ENCODE data around the gene CYP2W1. TPM values are rescaled to one million over a fixed set of nuclear protein-coding genes. Genes with fewer than 3 reads are reported as not detected.

Gene CYP2W1
- total RNA-seq, 1 experiment from 2014 or later, result not detected

- TF ChIP-seq ZNF532 (CRISPR knock-in tag; IDR thresholded peaks at IDR 0.05; ENCODE audit: borderline replicate concordance) (no peak), ZNF232 (CRISPR knock-in tag; IDR thresholded peaks at IDR 0.05) (no peak), ERG (CRISPR knock-in tag; IDR thresholded peaks at IDR 0.05) (no peak), RELA (CRISPR knock-in tag; IDR thresholded peaks at IDR 0.05; ENCODE audit: borderline replicate concordance) (no peak), JUN (CRISPR knock-in tag; IDR thresholded peaks at IDR 0.05) (no peak), ZNF425 (CRISPR knock-in tag; conservative IDR thresholded peaks at IDR 0.05) (no peak), ZNF317 (CRISPR knock-in tag; IDR thresholded peaks at IDR 0.05; ENCODE audit: borderline replicate concordance, low read depth) (no peak), TCF7 (CRISPR knock-in tag; IDR thresholded peaks at IDR 0.05; ENCODE audit: low read depth) (no peak), GRHL2 (CRISPR knock-in tag; IDR thresholded peaks at IDR 0.05; ENCODE audit: insufficient replicate concordance, severe bottlenecking) (no peak), ESRRA (CRISPR knock-in tag; IDR thresholded peaks at IDR 0.05; ENCODE audit: borderline replicate concordance) (no peak), ZNF219 (CRISPR knock-in tag; IDR thresholded peaks at IDR 0.05; ENCODE audit: borderline replicate concordance) (no peak), SMAD3 (CRISPR knock-in tag; IDR thresholded peaks at IDR 0.05; ENCODE audit: borderline replicate concordance) (peak; percentile 54; the same call in 1 of the 2 replicates), TEAD1 (CRISPR knock-in tag; IDR thresholded peaks at IDR 0.05) (no peak; the same call in 1 of the 2 replicates), CREB1 (CRISPR knock-in tag; IDR thresholded peaks at IDR 0.05) (no peak), FOXP4 (CRISPR knock-in tag; IDR thresholded peaks at IDR 0.05) (no peak), GTF2I (CRISPR knock-in tag; conservative IDR thresholded peaks at IDR 0.05) (peak; percentile 65; the same call in 1 of the 2 replicates), ZNF671 (CRISPR knock-in tag; IDR thresholded peaks at IDR 0.05) (no peak), FOXP1 (CRISPR knock-in tag; IDR thresholded peaks at IDR 0.05; ENCODE audit: borderline replicate concordance) (no peak), TEAD4 (CRISPR knock-in tag; IDR thresholded peaks at IDR 0.05) (no peak), CREM (CRISPR knock-in tag; IDR thresholded peaks at IDR 0.05) (no peak)
- TF ChIP-seq, protein P1, sequence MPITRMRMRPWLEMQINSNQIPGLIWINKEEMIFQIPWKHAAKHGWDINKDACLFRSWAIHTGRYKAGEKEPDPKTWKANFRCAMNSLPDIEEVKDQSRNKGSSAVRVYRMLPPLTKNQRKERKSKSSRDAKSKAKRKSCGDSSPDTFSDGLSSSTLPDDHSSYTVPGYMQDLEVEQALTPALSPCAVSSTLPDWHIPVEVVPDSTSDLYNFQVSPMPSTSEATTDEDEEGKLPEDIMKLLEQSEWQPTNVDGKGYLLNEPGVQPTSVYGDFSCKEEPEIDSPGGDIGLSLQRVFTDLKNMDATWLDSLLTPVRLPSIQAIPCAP (CRISPR knock-in tag; IDR thresholded peaks at IDR 0.05), result no peak
- TF ChIP-seq, protein P2, sequence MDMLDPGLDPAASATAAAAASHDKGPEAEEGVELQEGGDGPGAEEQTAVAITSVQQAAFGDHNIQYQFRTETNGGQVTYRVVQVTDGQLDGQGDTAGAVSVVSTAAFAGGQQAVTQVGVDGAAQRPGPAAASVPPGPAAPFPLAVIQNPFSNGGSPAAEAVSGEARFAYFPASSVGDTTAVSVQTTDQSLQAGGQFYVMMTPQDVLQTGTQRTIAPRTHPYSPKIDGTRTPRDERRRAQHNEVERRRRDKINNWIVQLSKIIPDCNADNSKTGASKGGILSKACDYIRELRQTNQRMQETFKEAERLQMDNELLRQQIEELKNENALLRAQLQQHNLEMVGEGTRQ (CRISPR knock-in tag; IDR thresholded peaks at IDR 0.05), result peak; percentile 24; the same call in 1 of the 2 replicates
- TF ChIP-seq, protein P3, sequence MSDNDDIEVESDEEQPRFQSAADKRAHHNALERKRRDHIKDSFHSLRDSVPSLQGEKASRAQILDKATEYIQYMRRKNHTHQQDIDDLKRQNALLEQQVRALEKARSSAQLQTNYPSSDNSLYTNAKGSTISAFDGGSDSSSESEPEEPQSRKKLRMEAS (CRISPR knock-in tag; IDR thresholded peaks at IDR 0.05), result peak; percentile 75; the same call in 1 of the 2 replicates
- TF ChIP-seq, protein P4, sequence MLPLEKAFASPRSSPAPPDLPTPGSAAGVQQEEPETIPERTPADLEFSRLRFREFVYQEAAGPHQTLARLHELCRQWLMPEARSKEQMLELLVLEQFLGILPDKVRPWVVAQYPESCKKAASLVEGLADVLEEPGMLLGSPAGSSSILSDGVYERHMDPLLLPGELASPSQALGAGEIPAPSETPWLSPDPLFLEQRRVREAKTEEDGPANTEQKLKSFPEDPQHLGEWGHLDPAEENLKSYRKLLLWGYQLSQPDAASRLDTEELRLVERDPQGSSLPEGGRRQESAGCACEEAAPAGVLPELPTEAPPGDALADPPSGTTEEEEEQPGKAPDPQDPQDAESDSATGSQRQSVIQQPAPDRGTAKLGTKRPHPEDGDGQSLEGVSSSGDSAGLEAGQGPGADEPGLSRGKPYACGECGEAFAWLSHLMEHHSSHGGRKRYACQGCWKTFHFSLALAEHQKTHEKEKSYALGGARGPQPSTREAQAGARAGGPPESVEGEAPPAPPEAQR (CRISPR knock-in tag; IDR thresholded peaks at IDR 0.05), result no peak
Measured at GRCh38 chr7:992709-993607, 10.0 kb downstream of the CYP2W1 start (continued).
